Right kidney (tissue), 1 donor: ENCODE results near the gene UNC80.

Experiments used
- DNase-seq: peaks from one replicate; pipeline ENCODE4 v3.0.0-alpha.2; 2016

The UNC80 gene

GRCh38 chr2:210034087-210034683 is 262.6 kb downstream of the UNC80 start:
- DNase-seq: no peak

GRCh38 chr2:210035679-210036078 is 264.0 kb downstream of the UNC80 start:
- DNase-seq: no peak

- no peak for DNase-seq
These were observed 266.4 kb downstream of the UNC80 start for GRCh38 chr2:210038078-210038477.

GRCh38 chr2:210046851-210047500 is 275.3 kb downstream of the UNC80 start:
- DNase-seq: no peak
